Endodermal cell (in vitro differentiated cells): ENCODE results near the gene ZFP64. TPM values are rescaled to one million over a fixed set of nuclear protein-coding genes. Genes with fewer than 3 reads are reported as not detected.

Experiments used
- DNase-seq: peaks from one replicate; pipeline ENCODE4 v3.0.0-alpha.2; 2017
- H3K27ac ChIP-seq: 2 replicates; pipeline ENCODE4 v1.5.1; 2013; ENCODE audit warnings: mild to moderate bottlenecking, low read depth, low read length, moderate library complexity
- H3K27me3 ChIP-seq: 2 replicates; pipeline ENCODE4 v1.6.1; 2013; ENCODE audit warnings: mild to moderate bottlenecking, low read length, moderate library complexity; ENCODE audit not compliant: insufficient read depth, control insufficient read depth, poor library complexity, severe bottlenecking
- H3K36me3 ChIP-seq: 2 replicates; pipeline ENCODE4 v1.7.0; 2013; ENCODE audit warnings: mild to moderate bottlenecking, low read length, moderate library complexity; ENCODE audit not compliant: control insufficient read depth, insufficient read depth
- H3K4me1 ChIP-seq: one replicate; pipeline ENCODE4 v1.7.0; 2013; ENCODE audit warnings: low read length; ENCODE audit not compliant: control insufficient read depth, insufficient read depth
- H3K4me3 ChIP-seq: 2 replicates; pipeline ENCODE4 v1.5.1; 2013; ENCODE audit warnings: mild to moderate bottlenecking, low read length, moderate library complexity
- H3K9ac ChIP-seq: 2 replicates; pipeline ENCODE4 v1.6.1; 2013; ENCODE audit warnings: mild to moderate bottlenecking, low read length, moderate library complexity; ENCODE audit not compliant: poor library complexity, severe bottlenecking; ENCODE audit errors: extremely low read depth
- H3K9me3 ChIP-seq: 2 replicates; pipeline ENCODE4 v1.6.1; 2013; ENCODE audit warnings: mild to moderate bottlenecking, low read length, moderate library complexity; ENCODE audit not compliant: control insufficient read depth
- H3K27ac Mint-ChIP-seq: 2 replicates; pipeline ENCODE4 v1.8.0; 2020; ENCODE audit warnings: mixed read lengths
- H3K27me3 Mint-ChIP-seq: 2 replicates; pipeline ENCODE4 v1.8.0; 2021; ENCODE audit warnings: mild to moderate bottlenecking, mixed read lengths; ENCODE audit not compliant: insufficient read depth
- H3K36me3 Mint-ChIP-seq: 2 replicates; pipeline ENCODE4 v1.8.0; 2020; ENCODE audit warnings: low read depth, mixed read lengths
- H3K4me1 Mint-ChIP-seq: 2 replicates; pipeline ENCODE4 v1.8.0; 2020; ENCODE audit warnings: mixed read lengths
- H3K4me3 Mint-ChIP-seq: 2 replicates; pipeline ENCODE4 v1.8.0; 2020; ENCODE audit warnings: mild to moderate bottlenecking, moderate library complexity, mixed read lengths
- H3K9me3 Mint-ChIP-seq: 2 replicates; pipeline ENCODE4 v1.8.0; 2020; ENCODE audit warnings: mild to moderate bottlenecking, mixed read lengths
- CTCF ChIP-seq: fragments of 200-600 bp; sonication (generic); conservative IDR thresholded peaks from 2 replicates; pipeline ENCODE4 v1.5.0; 2021; ENCODE audit warnings: antibody characterized with exemption, mild to moderate bottlenecking
- WGBS, 2 experiments: methylation state at CpG; one replicate each; pipeline versions ENCODE4 v1.1.5 to v1.1.7; 2013; ENCODE audit warnings: missing lambda C conversion rate in 2 of 2, mixed read lengths in 1 of 2; ENCODE audit not compliant: insufficient coverage in 1 of 2, insufficient read length in 1 of 2; 5-methylcytosine and 5-hydroxymethylcytosine counted together
- total RNA-seq, 2 donors: library from RNA; stranded (reverse); fragmentation: NEBNext Ultra II Directional in 1 of 2; extraction: Animal tissue kit (Norgen Biotek cat#: 25700) in 1 of 2; gene quantifications; 2 replicates in 1 of 2; 3 replicates in 1 of 2; pipeline ENCODE4 v1.2.1, GENCODE V29; 2021

The ZFP64 gene
- total RNA-seq, 2 donors from 2014 or later: 24.4 to 32.6 TPM

- no peaks in the 10 kb centered on the region for H3K27me3 Mint-ChIP-seq
- Histone ChIP-seq H3K27ac (no peak overlapping the region), H3K4me3 (no peak overlapping the region)
These were observed 18.7 kb upstream of the ZFP64 start for GRCh38 chr20:52210037-52210990.

GRCh38 chr20:52209154-52209571, 17.6 kb upstream of the ZFP64 start:
- peaks cover 5% of the 10 kb centered on the region for H3K9me3 ChIP-seq
- H3K36me3 ChIP-seq: no peaks in the 10 kb centered on the region
- H3K27me3 Mint-ChIP-seq: no peaks in the 10 kb centered on the region
- peaks cover 11% of the 10 kb centered on the region for H3K9me3 Mint-ChIP-seq
- no peak overlapping the region for H3K27ac ChIP-seq
- no peaks in the 10 kb centered on the region for H3K36me3 Mint-ChIP-seq
- H3K4me1 Mint-ChIP-seq: peaks cover 4% of the 10 kb centered on the region
- no peak overlapping the region for H3K4me3 ChIP-seq
- no peak overlapping the region for H3K9ac ChIP-seq
- no peak overlapping the region for H3K27ac Mint-ChIP-seq
- peak; percentile 80 for DNase-seq
- peak overlapping the region; percentile 27 for H3K4me3 Mint-ChIP-seq
- no peaks in the 10 kb centered on the region for H3K4me1 ChIP-seq
- WGBS, 2 experiments: 0 to 26% methylated on average over 1 to 4 of the region's 4 CpGs
- TF ChIP-seq CTCF: no peak
- no peaks in the 10 kb centered on the region for H3K27me3 ChIP-seq

More at GRCh38 chr20:52210037-52210990, 18.7 kb upstream of the ZFP64 start:
- WGBS, 2 experiments: 91 to 92% methylated on average over 27 to 39 of the region's 39 CpGs
- Mint-ChIP-seq H3K27ac (no peak overlapping the region), H3K9me3 (peaks cover 11% of the 10 kb centered on the region), H3K4me3 (no peak overlapping the region), H3K4me1 (peaks cover 4% of the 10 kb centered on the region), H3K36me3 (no peaks in the 10 kb centered on the region)
- H3K4me1 ChIP-seq: no peaks in the 10 kb centered on the region
- no peaks in the 10 kb centered on the region for H3K27me3 ChIP-seq
- no peak for TF ChIP-seq CTCF
- no peak for DNase-seq
- peaks cover 5% of the 10 kb centered on the region for H3K9me3 ChIP-seq
- no peaks in the 10 kb centered on the region for H3K36me3 ChIP-seq
- H3K9ac ChIP-seq: no peak overlapping the region

GRCh38 chr20:52207020-52207810, 15.6 kb upstream of the ZFP64 start:
- H3K4me1 Mint-ChIP-seq: peaks cover 4% of the 10 kb centered on the region
- H3K9me3 Mint-ChIP-seq: no peaks in the 10 kb centered on the region
- Histone ChIP-seq H3K36me3 (no peaks in the 10 kb centered on the region), H3K9ac (no peak overlapping the region), H3K4me1 (no peaks in the 10 kb centered on the region), H3K9me3 (no peaks in the 10 kb centered on the region), H3K4me3 (no peak overlapping the region), H3K27ac (no peak overlapping the region), H3K27me3 (no peaks in the 10 kb centered on the region)
- no peaks in the 10 kb centered on the region for H3K36me3 Mint-ChIP-seq
- no peak for DNase-seq
- H3K27me3 Mint-ChIP-seq: no peaks in the 10 kb centered on the region
- 84 to 93% methylated on average over 2 to 3 of the region's 3 CpGs for WGBS, 2 experiments
- H3K4me3 Mint-ChIP-seq: no peak overlapping the region
- H3K27ac Mint-ChIP-seq: no peak overlapping the region
- no peak for TF ChIP-seq CTCF
